ENCODE measurements around the gene UGT2A2. TPM values are rescaled to one million over a fixed set of nuclear protein-coding genes. Genes with fewer than 3 reads are reported as not detected.

UGT2A2 gene
- polyA plus RNA-seq, 12 donors, result 0.12 TPM; not detected in 11

DNA sequence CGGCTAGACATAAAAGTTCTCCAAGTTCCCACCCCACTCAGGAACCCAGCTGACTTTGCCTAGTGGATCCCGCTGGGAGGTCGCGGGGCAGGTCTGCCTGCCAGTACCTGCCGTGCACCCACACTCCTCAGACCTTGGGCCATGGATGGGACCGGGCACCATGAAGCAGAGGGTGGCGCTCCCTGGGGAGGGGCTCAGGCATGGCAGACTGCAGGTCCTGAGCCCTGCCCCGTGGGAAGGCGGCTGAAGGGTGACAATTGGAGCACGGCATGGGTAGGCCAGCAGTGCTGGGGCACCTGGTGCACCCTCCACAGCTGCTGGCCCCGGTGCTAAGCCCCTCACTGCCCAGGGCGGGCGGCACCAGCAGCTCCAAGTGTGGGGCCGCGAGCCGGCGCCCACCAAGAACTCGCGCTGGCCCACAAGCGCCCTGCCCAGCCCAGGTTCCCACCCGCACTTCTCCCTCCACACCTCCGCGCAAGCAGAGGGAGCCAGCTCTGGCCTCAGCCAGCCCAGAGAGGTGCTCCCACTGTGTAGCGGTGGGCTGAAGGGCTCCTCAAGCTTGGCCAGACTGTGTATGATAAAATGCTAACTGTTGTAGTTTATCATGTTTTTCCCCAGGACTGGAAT lies 63.1 kb downstream of the UGT2A2 start:
- DNase-seq, result no peak

DNA sequence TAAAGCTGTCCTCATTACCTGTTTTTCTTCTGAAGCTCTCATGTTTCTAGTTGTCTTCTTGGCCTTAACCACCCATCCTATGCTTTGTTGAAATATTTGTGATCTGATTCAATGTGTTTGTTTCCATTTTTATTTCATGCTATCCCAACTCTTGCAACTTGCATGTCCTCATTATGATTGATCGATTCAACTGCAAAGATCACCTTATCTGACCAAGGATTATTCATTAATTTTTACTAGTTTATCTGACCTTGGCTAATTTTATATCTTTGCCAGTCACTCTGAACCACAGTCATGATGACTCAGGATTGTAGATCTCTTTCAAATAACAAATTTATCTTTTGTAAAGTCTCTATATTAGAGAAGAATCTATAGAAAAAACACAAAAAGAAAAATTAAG lies 70.7 kb downstream of the UGT2A2 start:
- no peak for DNase-seq

DNA sequence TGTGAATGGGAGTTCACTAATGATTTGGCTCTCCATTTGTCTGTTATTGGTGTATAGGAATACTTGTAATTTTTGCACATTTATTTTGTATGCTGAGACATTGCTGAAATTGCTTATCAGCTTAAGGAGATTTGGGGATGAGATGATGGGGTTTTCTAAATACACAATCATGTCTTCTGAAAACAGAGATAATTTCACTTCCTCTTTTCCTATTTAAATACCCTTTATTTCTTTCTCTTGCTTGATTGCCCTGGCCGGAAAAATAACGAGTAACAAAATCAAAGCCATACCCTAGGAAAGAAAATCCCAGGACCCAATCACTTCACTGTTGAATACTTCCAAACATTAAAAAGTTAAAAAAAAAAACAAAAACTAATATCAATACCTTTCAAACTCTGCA lies 76.0 kb downstream of the UGT2A2 start:
- no peak for DNase-seq

DNA sequence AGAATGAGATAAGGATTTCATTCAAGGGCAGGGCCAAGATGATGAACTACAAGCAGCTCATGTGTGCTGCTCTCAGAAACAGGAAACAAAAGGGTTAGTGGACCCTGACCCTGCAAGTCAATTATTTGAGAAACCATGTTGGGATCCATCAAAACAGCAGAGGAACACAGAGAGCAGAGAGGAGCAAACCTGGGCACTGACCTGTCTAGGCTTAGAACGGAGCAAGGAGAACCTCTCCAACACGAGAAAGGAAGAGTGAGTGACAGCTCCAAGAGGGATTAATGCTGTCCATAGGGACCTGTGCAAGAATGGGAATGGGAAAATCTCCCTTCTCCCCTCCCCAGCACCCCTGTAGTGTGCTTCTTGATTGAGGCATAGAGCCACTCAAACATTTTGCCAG lies 89.8 kb downstream of the UGT2A2 start:
- DNase-seq, result no peak

DNA sequence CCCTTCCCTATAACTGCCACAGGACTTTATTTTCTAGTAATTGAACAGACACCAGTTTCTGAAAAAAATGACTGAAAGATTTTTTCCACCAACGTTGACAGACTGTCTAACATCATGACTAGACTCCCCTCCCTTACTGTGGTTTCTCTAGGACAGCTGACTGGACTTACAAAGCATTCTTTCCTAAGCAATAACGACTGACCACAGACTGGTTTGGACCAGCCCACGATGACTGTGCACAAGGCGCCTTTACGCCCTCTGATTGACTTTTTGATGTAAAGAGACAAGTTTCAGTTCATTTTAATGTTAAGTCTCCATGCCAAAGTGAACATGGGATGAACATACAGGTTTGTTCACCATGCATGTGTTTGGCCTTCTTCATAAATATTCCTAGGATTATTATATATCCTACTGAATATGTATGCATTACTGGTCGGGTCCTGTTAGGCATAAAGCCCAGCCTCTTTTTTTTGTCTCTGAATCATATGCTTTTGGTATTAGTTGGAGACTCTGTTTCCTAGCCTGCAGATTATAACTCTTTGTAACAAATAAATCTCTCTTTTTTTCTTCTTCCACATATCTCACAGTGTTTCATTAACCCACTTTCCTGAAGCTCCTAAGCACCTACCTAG lies 93.2 kb downstream of the UGT2A2 start:
- DNase-seq, result no peak

Other genes starting within 250 kb of the UGT2A2 start
- gene UGT2B4, start 143.7 kb downstream of the UGT2A2 start, polyA plus RNA-seq (ENCODE audit: insufficient read length in 12 of 12), result 1 to 10 TPM in 1 of 12 donors, under 1 TPM in 4, not detected in 7; 0.14 to 1.4 (median 0.17) TPM
- under 1 TPM in 6 of 12 donors, not detected in 6; 0.10 to 0.73 (median 0.18) TPM for gene UGT2A1, start 13.6 kb upstream of the UGT2A2 start, polyA plus RNA-seq (ENCODE audit: insufficient read length in 12 of 12)
- 10 to 100 TPM in 2 of 12 donors, 1 to 10 TPM in 3, under 1 TPM in 6, not detected in 1; 0.32 to 15.8 (median 0.94) TPM for gene SULT1B1, start 121.0 kb upstream of the UGT2A2 start, polyA plus RNA-seq (ENCODE audit: insufficient read length in 12 of 12)
- 100 to 1,000 TPM in 1 of 12 donors, 10 to 100 TPM in 10, not detected in 1; 21.1 to 160 (median 38.2) TPM for gene SULT1E1, start 220.5 kb upstream of the UGT2A2 start, polyA plus RNA-seq (ENCODE audit: insufficient read length in 12 of 12)